DMS53 (cell line): Measurements from ENCODE around the gene PPM1L.

Experiments used
- DNase-seq: peaks from one replicate; lab custom pipeline; 2025; lab: John Stamatoyannopoulos, UW

PPM1L gene

DNA sequence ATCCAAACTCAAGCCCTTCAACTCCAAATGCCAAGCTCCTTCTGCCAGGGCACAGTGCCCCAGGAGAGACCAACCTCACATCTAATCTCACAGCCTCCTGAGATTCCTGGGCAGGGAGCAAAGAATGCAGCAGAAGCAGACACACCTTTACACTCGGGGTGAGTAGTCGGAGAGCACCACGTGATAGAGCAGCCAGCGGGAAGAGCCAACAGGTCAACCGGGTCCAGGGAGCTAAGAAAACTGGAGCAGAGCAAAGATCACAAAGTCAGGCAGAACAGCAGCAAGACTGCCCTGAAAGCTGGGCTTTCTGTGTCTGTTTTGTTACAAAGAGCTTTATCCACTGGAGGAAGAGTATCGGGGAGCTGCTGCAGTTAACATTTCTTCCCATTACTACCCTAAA lies 345.0 kb downstream of the PPM1L start:
- no peak for DNase-seq

- DNase-seq = no peak
Measured at GRCh38 chr3:161101609-161102008, 345.6 kb downstream of the PPM1L start.

- DNase-seq = no peak
Measured at GRCh38 chr3:161103776-161104385, 347.9 kb downstream of the PPM1L start.

DNA sequence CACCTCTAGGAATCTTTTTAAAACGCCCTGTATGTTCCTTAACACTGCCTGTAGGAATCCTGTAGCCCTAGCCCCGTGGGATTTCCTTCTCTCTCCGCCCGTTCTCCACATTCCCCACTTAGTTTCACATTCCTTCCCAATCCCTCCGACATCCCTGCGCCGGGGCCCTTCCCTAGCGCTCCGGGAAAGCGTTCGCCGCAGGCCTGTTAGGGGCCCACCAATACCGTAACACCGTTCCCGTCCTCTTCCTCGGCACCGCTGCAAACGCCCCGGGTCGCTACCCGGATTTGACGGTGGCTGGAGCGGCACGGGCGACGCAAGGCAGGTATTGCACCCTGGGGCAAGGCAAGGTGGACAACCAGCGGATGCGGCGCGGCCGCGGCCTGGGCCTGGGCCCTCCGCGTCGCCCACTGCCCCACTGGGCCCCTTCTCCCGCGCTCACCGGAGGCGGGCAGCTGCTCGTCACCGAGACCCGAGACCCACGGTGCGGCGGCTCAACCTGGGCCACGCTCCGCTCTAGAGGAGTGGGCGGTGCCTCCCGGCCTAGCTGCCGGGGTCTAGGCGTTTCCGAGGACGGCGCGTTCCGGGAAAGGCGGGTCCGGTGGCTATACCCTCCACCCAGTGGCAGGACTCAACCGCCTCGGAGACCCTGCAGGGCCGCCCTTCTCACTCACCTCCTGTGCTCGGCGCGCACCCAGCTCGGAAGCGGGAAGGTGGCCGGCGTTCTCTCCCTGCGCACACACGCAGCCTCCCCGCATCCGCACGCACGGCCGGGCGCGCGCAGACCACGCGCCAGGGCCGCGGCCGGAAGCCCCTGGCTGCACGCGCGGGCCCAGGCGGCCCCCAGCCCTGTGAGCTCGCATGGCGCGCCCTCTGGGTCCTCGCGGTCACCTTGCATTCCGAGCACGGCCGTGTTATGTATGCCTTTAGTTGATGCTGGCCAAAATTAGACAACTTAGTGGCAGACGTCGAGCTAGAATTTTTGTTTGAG lies 348.8 kb downstream of the PPM1L start, which contains the start of gene B3GALNT1:
Gene B3GALNT1, minus strand, starts transcription at position 789 of the 991 bp plus-strand sequence. CDS start 18,595 bp downstream, outside the sequence.
- peak; percentile 81 for DNase-seq

DNA sequence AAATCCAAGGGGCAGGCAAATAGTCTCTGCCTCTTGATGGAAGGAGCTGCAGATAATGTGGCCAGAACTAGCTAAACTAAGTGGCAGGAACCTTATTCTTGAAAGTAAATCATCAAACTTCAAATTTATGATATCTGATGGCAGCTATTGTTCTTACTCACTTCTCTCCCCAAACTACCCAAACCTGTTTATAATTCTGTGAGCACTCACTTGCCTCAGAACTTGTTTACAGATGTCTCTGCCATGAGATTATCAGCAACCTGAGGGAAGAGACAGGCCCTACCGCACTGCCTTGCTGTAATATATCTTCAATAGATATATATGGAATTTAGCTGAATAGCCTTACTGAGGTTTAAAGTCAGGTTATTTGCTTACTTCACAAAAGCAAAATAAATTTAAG lies 351.3 kb downstream of the PPM1L start:
- DNase-seq = no peak

GRCh38 chr3:161108840-161109239 lies 352.8 kb downstream of the PPM1L start:
- DNase-seq = peak; percentile 3

- no peak for DNase-seq
Measured at GRCh38 chr3:161117646-161118045, 361.6 kb downstream of the PPM1L start.

DNA sequence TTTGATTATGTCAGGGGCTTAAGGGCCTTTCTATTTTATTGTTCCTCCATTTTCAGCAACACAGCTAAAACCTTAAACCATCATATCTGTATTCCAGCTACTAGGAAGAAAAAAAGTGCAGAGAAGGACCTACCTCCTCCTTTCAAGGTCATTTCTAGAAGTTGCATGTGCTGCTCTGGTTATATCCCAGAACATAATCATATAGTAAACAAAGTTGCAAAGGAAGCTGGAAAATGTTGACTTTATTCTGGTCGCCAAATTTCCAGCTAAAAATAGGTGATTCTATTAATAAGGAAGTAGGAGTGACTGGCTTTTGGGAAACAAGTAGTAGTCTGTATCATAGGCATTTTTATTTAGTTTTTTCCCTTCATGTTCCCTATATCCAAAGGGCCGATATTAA lies 370.5 kb downstream of the PPM1L start:
- no peak for DNase-seq
